ENCODE results near the gene SLC26A1. TPM values are rescaled to one million over a fixed set of nuclear protein-coding genes. Genes with fewer than 3 reads are reported as not detected.

Gene SLC26A1
- total RNA-seq, 4 donors from 2014 or later, result 0.20 to 0.30 (median 0.21) TPM; not detected in 1

DNA sequence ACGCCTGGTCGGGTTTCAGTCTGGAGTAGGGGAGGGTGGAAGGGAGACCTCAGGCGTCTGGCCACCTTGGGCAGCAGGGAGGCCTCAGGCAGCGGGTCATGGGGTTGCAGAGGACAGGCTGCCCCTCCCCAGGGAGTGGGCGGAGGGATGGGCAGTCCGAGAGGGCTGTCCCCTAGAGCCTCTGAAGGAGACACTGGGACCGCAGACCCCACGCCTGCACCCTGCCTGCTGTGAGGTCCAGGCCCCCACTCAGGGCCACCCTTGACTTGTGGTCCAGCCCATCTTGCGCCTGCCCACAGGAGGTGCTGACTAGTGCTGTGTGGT lies 34.7 kb upstream of the SLC26A1 start:
- WGBS, 2 donors, result 67 to 79% methylated on average over 6 to 7 of the region's 9 CpGs
- TF ChIP-seq, protein P1, sequence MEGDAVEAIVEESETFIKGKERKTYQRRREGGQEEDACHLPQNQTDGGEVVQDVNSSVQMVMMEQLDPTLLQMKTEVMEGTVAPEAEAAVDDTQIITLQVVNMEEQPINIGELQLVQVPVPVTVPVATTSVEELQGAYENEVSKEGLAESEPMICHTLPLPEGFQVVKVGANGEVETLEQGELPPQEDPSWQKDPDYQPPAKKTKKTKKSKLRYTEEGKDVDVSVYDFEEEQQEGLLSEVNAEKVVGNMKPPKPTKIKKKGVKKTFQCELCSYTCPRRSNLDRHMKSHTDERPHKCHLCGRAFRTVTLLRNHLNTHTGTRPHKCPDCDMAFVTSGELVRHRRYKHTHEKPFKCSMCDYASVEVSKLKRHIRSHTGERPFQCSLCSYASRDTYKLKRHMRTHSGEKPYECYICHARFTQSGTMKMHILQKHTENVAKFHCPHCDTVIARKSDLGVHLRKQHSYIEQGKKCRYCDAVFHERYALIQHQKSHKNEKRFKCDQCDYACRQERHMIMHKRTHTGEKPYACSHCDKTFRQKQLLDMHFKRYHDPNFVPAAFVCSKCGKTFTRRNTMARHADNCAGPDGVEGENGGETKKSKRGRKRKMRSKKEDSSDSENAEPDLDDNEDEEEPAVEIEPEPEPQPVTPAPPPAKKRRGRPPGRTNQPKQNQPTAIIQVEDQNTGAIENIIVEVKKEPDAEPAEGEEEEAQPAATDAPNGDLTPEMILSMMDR (IDR thresholded peaks at IDR 0.05), result no peak
- TF ChIP-seq POLR2A (IDR thresholded peaks at IDR 0.05) (no peak), EP300 (IDR thresholded peaks at IDR 0.05) (no peak)
- no peak overlapping the region for H3K4me3 ChIP-seq

DNA sequence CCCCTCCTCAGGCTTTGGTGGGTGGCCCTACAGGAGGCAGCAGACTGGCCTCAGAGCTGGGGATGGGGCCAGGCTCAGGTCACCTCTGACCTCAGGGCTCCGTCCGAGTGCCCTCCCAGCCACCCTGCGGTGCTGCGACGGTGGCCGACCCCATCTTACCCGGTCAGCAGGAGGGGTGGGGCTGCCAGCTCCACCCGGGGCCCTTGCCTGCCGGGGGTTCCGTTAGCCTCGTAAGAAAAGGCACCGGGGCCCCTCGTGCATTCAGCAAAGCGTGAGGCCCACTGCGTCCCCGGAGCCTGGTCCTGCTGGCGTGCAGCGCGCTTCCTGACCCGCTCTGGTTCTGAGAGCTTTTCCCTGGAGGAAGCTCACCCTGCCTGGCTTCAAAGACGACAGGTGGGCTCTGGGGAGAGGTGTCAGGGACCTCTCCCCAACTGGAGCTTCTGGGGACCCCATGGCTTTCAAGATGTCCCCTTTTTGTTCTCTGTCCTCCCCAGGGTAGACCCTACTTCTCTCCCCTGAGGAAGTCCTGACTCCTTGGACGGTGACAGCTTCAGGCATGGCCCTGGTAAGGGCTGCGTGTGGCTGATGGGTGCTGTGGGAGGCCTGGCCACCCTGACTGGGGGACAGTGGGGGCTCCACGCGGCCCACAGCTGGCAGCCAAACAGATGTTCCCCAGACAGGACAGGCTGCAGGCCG lies 34.2 kb upstream of the SLC26A1 start:
- H3K9me3 ChIP-seq, result no peaks in the 10 kb centered on the region
- 69 to 73% methylated on average over 14 to 25 of the region's 26 CpGs for WGBS, 2 donors
- H3K4me3 ChIP-seq, result no peak overlapping the region
- TF ChIP-seq POLR2A (IDR thresholded peaks at IDR 0.05) (no peak), EP300 (IDR thresholded peaks at IDR 0.05) (no peak)
- TF ChIP-seq, protein P1 (IDR thresholded peaks at IDR 0.05), result no peak
- H3K36me3 ChIP-seq, result peaks cover 0 to 39% (median 0%) of the 10 kb centered on the region in 3 donors
- H3K4me1 ChIP-seq, result peaks cover 0 to 18% (median 0%) of the 10 kb centered on the region in 4 donors
- no peak overlapping the region for H3K27ac ChIP-seq
- DNase-seq (ENCODE audit: low spot score in 2 of 2), result no peak
- no peaks in the 10 kb centered on the region for H3K27me3 ChIP-seq

More for the DNA sequence above, 34.7 kb upstream of the SLC26A1 start:
- Histone ChIP-seq H3K9me3 (no peaks in the 10 kb centered on the region), H3K4me1 (peaks cover 0 to 23% (median 0%) of the 10 kb centered on the region in 4 donors), H3K27me3 (no peaks in the 10 kb centered on the region), H3K36me3 (peaks cover 0 to 34% (median 0%) of the 10 kb centered on the region in 3 donors), H3K27ac (no peak overlapping the region)
- no peak for DNase-seq (ENCODE audit: low spot score in 2 of 2)

DNA sequence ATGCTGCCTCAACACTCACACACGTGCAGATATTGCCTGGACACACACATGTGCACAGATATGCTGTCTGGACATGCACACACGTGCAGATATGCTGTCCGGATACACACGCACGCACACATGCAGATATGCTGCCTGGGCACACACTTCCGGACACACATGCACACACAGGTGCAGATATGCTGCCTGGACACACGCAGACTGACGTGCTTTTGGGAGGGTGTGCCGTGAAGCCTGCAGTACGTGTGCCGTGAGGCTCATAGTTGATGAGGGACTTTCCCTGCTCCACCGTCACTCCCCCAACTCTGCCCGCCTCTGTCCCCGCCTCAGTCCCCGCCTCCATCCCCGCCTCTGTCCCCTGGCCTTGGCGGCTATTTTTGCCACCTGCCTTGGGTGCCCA lies 32.9 kb upstream of the SLC26A1 start:
- H3K9me3 ChIP-seq, result no peaks in the 10 kb centered on the region
- H3K27me3 ChIP-seq, result no peaks in the 10 kb centered on the region
- peaks cover 0 to 44% (median 0%) of the 10 kb centered on the region in 3 donors for H3K36me3 ChIP-seq
- no peak for TF ChIP-seq EP300 (IDR thresholded peaks at IDR 0.05)
- TF ChIP-seq, protein P1 (IDR thresholded peaks at IDR 0.05), result no peak
- TF ChIP-seq POLR2A (IDR thresholded peaks at IDR 0.05), result no peak
- 59 to 63% methylated on average over 15 to 17 of the region's 17 CpGs for WGBS, 2 donors
- no peak overlapping the region for H3K4me3 ChIP-seq
- DNase-seq (ENCODE audit: low spot score in 2 of 2), result no peak
- no peak overlapping the region for H3K27ac ChIP-seq
- H3K4me1 ChIP-seq, result peaks cover 0 to 18% (median 0%) of the 10 kb centered on the region in 4 donors

DNA sequence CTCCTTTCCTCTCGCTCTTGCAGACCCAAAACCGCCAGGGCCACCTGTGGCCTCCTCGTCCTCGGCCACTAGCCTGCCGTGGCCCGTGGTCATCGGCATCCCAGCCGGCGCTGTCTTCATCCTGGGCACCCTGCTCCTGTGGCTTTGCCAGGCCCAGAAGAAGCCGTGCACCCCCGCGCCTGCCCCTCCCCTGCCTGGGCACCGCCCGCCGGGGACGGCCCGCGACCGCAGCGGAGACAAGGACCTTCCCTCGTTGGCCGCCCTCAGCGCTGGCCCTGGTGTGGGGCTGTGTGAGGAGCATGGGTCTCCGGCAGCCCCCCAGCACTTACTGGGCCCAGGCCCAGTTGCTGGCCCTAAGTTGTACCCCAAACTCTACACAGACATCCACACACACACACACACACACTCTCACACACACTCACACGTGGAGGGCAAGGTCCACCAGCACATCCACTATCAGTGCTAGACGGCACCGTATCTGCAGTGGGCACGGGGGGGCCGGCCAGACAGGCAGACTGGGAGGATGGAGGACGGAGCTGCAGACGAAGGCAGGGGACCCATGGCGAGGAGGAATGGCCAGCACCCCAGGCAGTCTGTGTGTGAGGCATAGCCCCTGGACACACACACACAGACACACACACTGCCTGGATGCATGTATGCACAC lies 31.8 kb upstream of the SLC26A1 start:
- Histone ChIP-seq H3K36me3 (peaks cover 0 to 44% (median 0%) of the 10 kb centered on the region in 3 donors), H3K27ac (no peak overlapping the region), H3K4me1 (peaks cover 0 to 12% (median 0%) of the 10 kb centered on the region in 4 donors), H3K27me3 (no peaks in the 10 kb centered on the region), H3K9me3 (no peaks in the 10 kb centered on the region), H3K4me3 (no peak overlapping the region)
- 93 to 94% methylated on average over 30 of the region's 32 CpGs for WGBS, 2 donors
- TF ChIP-seq, protein P1 (IDR thresholded peaks at IDR 0.05), result no peak
- TF ChIP-seq POLR2A (IDR thresholded peaks at IDR 0.05) (no peak), EP300 (IDR thresholded peaks at IDR 0.05) (no peak)
- DNase-seq (ENCODE audit: low spot score in 2 of 2), result no peak

All from tibial nerve (tissue), 4 donors.